RWPE2 (cell line): ENCODE measurements around the gene EIF4A3.

Experiments
- ATAC-seq: fragments of 200-7000 bp; cut with Tn5 transposase; 3 replicates; pipeline ENCODE4 v1.9.1; 2021; ENCODE audit warnings: low read depth
- DNase-seq: peaks from one replicate; pipeline ENCODE4 v3.0.0-alpha.2; 2020; ENCODE audit warnings: low spot score
- H3K27ac ChIP-seq: fragments of 450-650 bp; 2 replicates; pipeline ENCODE4 v1.5.1; 2017; ENCODE audit warnings: mild to moderate bottlenecking; ENCODE audit not compliant: poor library complexity, severe bottlenecking
- H3K27me3 ChIP-seq: fragments of 250-450 bp; sonication (Bioruptor Pico); 2 replicates; pipeline ENCODE4 v1.5.1; 2021; ENCODE audit warnings: mild to moderate bottlenecking, moderate library complexity; ENCODE audit not compliant: insufficient read depth, poor library complexity, severe bottlenecking
- H3K36me3 ChIP-seq: fragments of 250-450 bp; sonication (Bioruptor Pico); 2 replicates; pipeline ENCODE4 v1.5.1; 2020; ENCODE audit warnings: low read depth, mild to moderate bottlenecking, moderate library complexity
- H3K4me1 ChIP-seq: fragments of 250-450 bp; sonication (Bioruptor Pico); 2 replicates; pipeline ENCODE4 v1.5.1; 2021; ENCODE audit warnings: mild to moderate bottlenecking, moderate library complexity; ENCODE audit not compliant: insufficient read depth, poor library complexity, severe bottlenecking
- H3K4me3 ChIP-seq: fragments of 250-450 bp; sonication (Bioruptor Pico); 2 replicates; pipeline ENCODE4 v1.5.1; 2021; ENCODE audit warnings: mild to moderate bottlenecking, moderate library complexity; ENCODE audit not compliant: severe bottlenecking
- H3K9me3 ChIP-seq: fragments of 250-450 bp; sonication (Bioruptor Pico); 2 replicates; pipeline ENCODE4 v1.5.1; 2021; ENCODE audit warnings: mild to moderate bottlenecking, moderate library complexity; ENCODE audit not compliant: severe bottlenecking
- TF ChIP-seq, protein P1 (sequence below): fragments of 450-650 bp; IDR thresholded peaks from one replicate; pipeline ENCODE4 v1.5.1; 2017; ENCODE audit warnings: mild to moderate bottlenecking, moderate library complexity; ENCODE audit not compliant: poor library complexity, severe bottlenecking

Gene EIF4A3

DNA sequence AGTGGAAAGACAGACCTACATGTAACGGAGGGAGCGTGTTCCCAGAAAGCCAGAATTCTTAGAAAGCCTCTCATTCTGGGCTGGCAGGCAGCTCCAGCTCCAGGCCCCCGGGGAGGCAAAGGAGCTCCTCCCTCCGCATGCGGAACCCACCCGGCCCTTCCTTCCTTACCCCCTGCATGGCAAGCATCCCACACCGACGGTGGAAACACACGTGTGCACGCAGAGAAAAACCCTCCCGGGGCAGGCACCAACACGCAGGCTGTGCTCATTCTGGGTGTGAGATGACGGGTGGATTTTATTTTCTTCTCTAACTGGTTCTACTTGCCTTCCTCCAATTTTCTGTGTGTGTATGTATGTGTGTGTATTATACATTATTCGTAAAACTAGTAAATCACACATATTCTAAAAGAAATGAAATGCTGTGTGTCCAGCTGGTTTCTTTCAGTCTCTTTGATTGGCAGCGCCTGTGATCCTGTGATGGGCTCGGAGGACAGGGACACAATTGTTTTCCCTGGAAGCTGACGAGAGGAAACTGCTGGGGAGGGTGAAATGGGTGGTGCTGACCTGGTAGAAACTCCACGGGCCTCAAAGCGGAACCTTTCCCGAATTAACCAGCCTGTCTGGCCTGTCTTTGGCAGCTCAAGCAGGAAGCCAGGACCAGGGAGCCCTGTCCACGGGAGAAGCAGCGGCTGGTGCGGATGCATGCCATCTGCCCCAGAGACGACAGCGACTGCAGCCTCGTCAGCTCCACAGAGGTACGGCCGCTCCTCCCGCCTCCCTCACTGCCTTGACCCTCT is 45.1 kb upstream of the EIF4A3 start:
- Histone ChIP-seq H3K27me3 (no peaks in the 10 kb centered on the region), H3K36me3 (no peaks in the 10 kb centered on the region), H3K4me1 (peaks cover 8% of the 10 kb centered on the region), H3K9me3 (no peaks in the 10 kb centered on the region), H3K27ac (no peak overlapping the region), H3K4me3 (no peak overlapping the region)
- TF ChIP-seq, protein P1, sequence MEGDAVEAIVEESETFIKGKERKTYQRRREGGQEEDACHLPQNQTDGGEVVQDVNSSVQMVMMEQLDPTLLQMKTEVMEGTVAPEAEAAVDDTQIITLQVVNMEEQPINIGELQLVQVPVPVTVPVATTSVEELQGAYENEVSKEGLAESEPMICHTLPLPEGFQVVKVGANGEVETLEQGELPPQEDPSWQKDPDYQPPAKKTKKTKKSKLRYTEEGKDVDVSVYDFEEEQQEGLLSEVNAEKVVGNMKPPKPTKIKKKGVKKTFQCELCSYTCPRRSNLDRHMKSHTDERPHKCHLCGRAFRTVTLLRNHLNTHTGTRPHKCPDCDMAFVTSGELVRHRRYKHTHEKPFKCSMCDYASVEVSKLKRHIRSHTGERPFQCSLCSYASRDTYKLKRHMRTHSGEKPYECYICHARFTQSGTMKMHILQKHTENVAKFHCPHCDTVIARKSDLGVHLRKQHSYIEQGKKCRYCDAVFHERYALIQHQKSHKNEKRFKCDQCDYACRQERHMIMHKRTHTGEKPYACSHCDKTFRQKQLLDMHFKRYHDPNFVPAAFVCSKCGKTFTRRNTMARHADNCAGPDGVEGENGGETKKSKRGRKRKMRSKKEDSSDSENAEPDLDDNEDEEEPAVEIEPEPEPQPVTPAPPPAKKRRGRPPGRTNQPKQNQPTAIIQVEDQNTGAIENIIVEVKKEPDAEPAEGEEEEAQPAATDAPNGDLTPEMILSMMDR = no peak
- DNase-seq (no peak), ATAC-seq (no peak)

DNA sequence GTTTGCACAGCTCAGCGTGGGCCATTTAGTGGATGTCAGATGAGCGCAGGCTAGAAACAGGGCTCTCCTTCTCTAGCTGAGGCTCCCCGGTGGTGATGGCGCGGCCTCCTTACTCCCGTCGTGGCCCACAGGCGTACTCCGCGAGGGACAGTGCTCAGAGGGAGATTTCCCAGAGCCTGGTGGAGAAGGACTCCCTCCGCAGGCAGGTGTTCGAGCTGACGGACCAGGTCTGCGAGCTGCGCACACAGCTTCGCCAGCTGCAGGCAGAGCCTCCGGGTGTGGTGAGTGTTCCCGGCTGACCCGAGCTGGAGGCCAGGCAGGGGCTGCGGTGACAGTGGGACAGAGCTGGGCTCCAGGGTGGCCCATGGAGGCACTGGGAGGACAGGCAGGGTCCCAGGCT is 44.3 kb upstream of the EIF4A3 start:
- DNase-seq (no peak), ATAC-seq (no peak)
- H3K4me3 ChIP-seq = no peak overlapping the region
- H3K27me3 ChIP-seq = no peaks in the 10 kb centered on the region
- peaks cover 8% of the 10 kb centered on the region for H3K4me1 ChIP-seq
- no peaks in the 10 kb centered on the region for H3K9me3 ChIP-seq
- H3K27ac ChIP-seq = no peak overlapping the region
- TF ChIP-seq, protein P1 = no peak
- H3K36me3 ChIP-seq = no peaks in the 10 kb centered on the region

DNA sequence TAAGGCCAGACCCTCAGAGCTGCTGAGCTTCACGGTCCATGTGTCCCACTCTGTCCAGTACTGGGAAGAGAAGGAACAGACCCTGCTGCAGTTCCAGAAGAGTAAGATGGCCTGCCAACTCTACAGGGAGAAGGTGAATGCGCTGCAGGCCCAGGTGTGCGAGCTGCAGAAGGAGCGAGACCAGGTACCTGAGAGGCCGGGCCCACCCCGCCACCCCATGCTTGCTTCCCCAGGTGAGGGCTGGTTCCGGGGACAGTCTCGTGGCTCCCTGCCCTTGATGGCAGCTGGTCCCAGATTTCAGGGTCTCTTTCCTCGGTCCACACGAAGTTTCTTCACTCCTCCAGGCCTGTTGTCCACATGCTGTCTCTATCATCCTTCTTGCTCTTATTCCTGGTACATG is 43.8 kb upstream of the EIF4A3 start:
- H3K4me3 ChIP-seq = no peak overlapping the region
- H3K27ac ChIP-seq = no peak overlapping the region
- no peaks in the 10 kb centered on the region for H3K36me3 ChIP-seq
- H3K9me3 ChIP-seq = no peaks in the 10 kb centered on the region
- ATAC-seq (no peak), DNase-seq (no peak)
- TF ChIP-seq, protein P1 = no peak
- H3K4me1 ChIP-seq = peaks cover 8% of the 10 kb centered on the region
- H3K27me3 ChIP-seq = no peaks in the 10 kb centered on the region

DNA sequence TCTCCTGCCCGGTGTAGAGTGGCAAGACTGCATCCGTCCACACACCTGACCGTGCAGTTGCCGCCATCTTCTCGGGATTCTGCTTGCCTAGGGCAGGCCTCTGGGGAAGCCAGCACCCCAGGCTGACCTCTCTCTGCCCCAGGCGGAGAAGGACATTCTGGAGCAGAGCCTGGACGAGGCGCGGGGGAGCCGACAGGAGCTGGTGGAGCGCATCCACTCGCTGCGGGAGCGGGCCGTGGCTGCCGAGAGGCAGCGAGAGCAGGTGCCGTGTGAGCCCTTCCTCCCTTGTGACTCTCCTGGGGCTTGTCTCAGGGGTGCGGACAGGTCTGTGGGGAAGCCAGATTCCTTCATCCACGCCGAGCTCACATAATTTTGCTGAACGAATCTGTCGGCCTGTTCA is 42.7 kb upstream of the EIF4A3 start:
- H3K4me3 ChIP-seq = no peak overlapping the region

More for the DNA sequence above, 42.7 kb upstream of the EIF4A3 start:
- Histone ChIP-seq H3K9me3 (no peaks in the 10 kb centered on the region), H3K27me3 (no peaks in the 10 kb centered on the region), H3K36me3 (no peaks in the 10 kb centered on the region), H3K27ac (no peak overlapping the region), H3K4me1 (peaks cover 8% of the 10 kb centered on the region)
- ATAC-seq = no peak
- TF ChIP-seq, protein P1 = no peak
- no peak for DNase-seq
